ENCODE results near the gene COX4I2. TPM values are rescaled to one million over a fixed set of nuclear protein-coding genes. Genes with fewer than 3 reads are reported as not detected.
A peak's percentile ranks its signal among the peaks of the same experiment; 100 is the strongest.
"Not testable (repeated sequence)": the region's sequence is repeated elsewhere in the genome, so short reads cannot be mapped to it uniquely, and the experiment has no call there.

Gene COX4I2
- total RNA-seq, 1 donor from 2014 or later = 6.3 TPM

GRCh38 chr20:31654534-31654933, 16.8 kb downstream of the COX4I2 start:
- DNase-seq = no peak

GRCh38 chr20:31661625-31662371, 24.1 kb downstream of the COX4I2 start:
- peak; percentile 91 for DNase-seq

GRCh38 chr20:31662372-31662854, 24.7 kb downstream of the COX4I2 start:
- DNase-seq = no peak

- no peak for DNase-seq
Measured at GRCh38 chr20:31663524-31663837, 25.8 kb downstream of the COX4I2 start.

GRCh38 chr20:31663838-31664695, 26.4 kb downstream of the COX4I2 start:
- DNase-seq = no peak

- no peak for DNase-seq
Measured at GRCh38 chr20:31664696-31665354, 27.1 kb downstream of the COX4I2 start.

- no peak for DNase-seq
Measured at GRCh38 chr20:31665753-31666152, 28.0 kb downstream of the COX4I2 start.

- DNase-seq = no peak
Measured at GRCh38 chr20:31666258-31667042, 28.7 kb downstream of the COX4I2 start.

GRCh38 chr20:31667315-31668285, 29.9 kb downstream of the COX4I2 start:
- DNase-seq = no peak

- DNase-seq = not testable (repeated sequence)
Measured at GRCh38 chr20:31668944-31669343, 31.2 kb downstream of the COX4I2 start.

- DNase-seq = no peak
Measured at GRCh38 chr20:31669876-31670275, 32.2 kb downstream of the COX4I2 start.

GRCh38 chr20:31670371-31671228, 32.9 kb downstream of the COX4I2 start:
- peak; percentile 64 for DNase-seq

GRCh38 chr20:31671324-31671723, 33.6 kb downstream of the COX4I2 start:
- no peak for DNase-seq

GRCh38 chr20:31673435-31673834, 35.7 kb downstream of the COX4I2 start:
- DNase-seq = no peak

- no peak for DNase-seq
Measured at GRCh38 chr20:31673943-31674463, 36.3 kb downstream of the COX4I2 start.

- no peak for DNase-seq
Measured at GRCh38 chr20:31674895-31675827, 37.4 kb downstream of the COX4I2 start.

GRCh38 chr20:31675828-31676608, 38.3 kb downstream of the COX4I2 start:
- peak; percentile 35 for DNase-seq

GRCh38 chr20:31676609-31676989, 38.9 kb downstream of the COX4I2 start:
- DNase-seq = no peak
